NT2/D1 (cell line): ENCODE data around the gene DIAPH2.

ENCODE experiments used
- DNase-seq: peaks from one replicate; pipeline ENCODE4 v3.0.0-alpha.2; 2011; ENCODE audit warnings: low read depth, low spot score
- H3K27me3 ChIP-seq: 2 replicates; pipeline ENCODE4 v1.6.0; 2011; ENCODE audit warnings: mild to moderate bottlenecking; ENCODE audit not compliant: insufficient read length, insufficient read depth
- H3K36me3 ChIP-seq: 2 replicates; pipeline ENCODE4 v1.6.1; 2011; ENCODE audit warnings: mild to moderate bottlenecking, low read length, mixed read lengths; ENCODE audit not compliant: insufficient read depth, insufficient read length
- H3K4me1 ChIP-seq: 2 replicates; pipeline ENCODE4 v1.5.1; 2011; ENCODE audit not compliant: insufficient read depth, insufficient read length
- H3K4me3 ChIP-seq: 2 replicates; pipeline ENCODE4 v1.5.1; 2011; ENCODE audit warnings: low read depth; ENCODE audit not compliant: insufficient read length
- H3K9ac ChIP-seq: 2 replicates; pipeline ENCODE4 v1.6.0; 2011; ENCODE audit warnings: low read depth; ENCODE audit not compliant: insufficient read length
- H3K9me3 ChIP-seq: 2 replicates; pipeline ENCODE4 v1.5.1; 2011; ENCODE audit warnings: mild to moderate bottlenecking, low read length; ENCODE audit not compliant: insufficient read depth
- SUZ12 ChIP-seq: IDR thresholded peaks from 2 replicates; pipeline ENCODE4 v1.6.1; 2011; ENCODE audit not compliant: insufficient read length, insufficient read depth; ENCODE audit errors: extremely low read depth
- YY1 ChIP-seq: IDR thresholded peaks from 2 replicates; pipeline ENCODE4 v1.6.1; 2011; ENCODE audit not compliant: insufficient read length, insufficient read depth
- ZNF274 ChIP-seq: IDR thresholded peaks from 2 replicates; pipeline ENCODE4 v1.6.1; 2011; ENCODE audit warnings: mild to moderate bottlenecking, low read depth, low read length

Gene DIAPH2

GRCh38 chrX:97452283-97452682, 767.6 kb downstream of the DIAPH2 start:
- no peak for DNase-seq
- H3K27me3 ChIP-seq, result no peaks in the 10 kb centered on the region
- H3K36me3 ChIP-seq, result no peaks in the 10 kb centered on the region
- H3K4me3 ChIP-seq, result no peak overlapping the region
- no peak for TF ChIP-seq YY1
- TF ChIP-seq ZNF274, result no peak
- TF ChIP-seq SUZ12, result no peak
- H3K9me3 ChIP-seq, result no peaks in the 10 kb centered on the region
- H3K9ac ChIP-seq, result no peak overlapping the region
- H3K4me1 ChIP-seq, result no peaks in the 10 kb centered on the region

GRCh38 chrX:97461763-97462162, 777.1 kb downstream of the DIAPH2 start:
- TF ChIP-seq YY1 (no peak), SUZ12 (no peak), ZNF274 (no peak)
- Histone ChIP-seq H3K4me1 (no peaks in the 10 kb centered on the region), H3K9ac (no peak overlapping the region), H3K4me3 (no peak overlapping the region), H3K27me3 (no peaks in the 10 kb centered on the region), H3K36me3 (no peaks in the 10 kb centered on the region), H3K9me3 (no peaks in the 10 kb centered on the region)
- DNase-seq, result no peak

GRCh38 chrX:97471071-97471470, 786.4 kb downstream of the DIAPH2 start:
- TF ChIP-seq SUZ12 (no peak), YY1 (no peak), ZNF274 (no peak)
- Histone ChIP-seq H3K4me1 (no peaks in the 10 kb centered on the region), H3K36me3 (peaks cover 8% of the 10 kb centered on the region), H3K27me3 (no peaks in the 10 kb centered on the region), H3K9ac (no peak overlapping the region), H3K9me3 (no peaks in the 10 kb centered on the region), H3K4me3 (no peak overlapping the region)
- no peak for DNase-seq

- no peak overlapping the region for H3K4me3 ChIP-seq
- no peak overlapping the region for H3K9ac ChIP-seq
- H3K4me1 ChIP-seq, result no peaks in the 10 kb centered on the region
- no peaks in the 10 kb centered on the region for H3K9me3 ChIP-seq
- DNase-seq, result no peak
- no peaks in the 10 kb centered on the region for H3K27me3 ChIP-seq
- TF ChIP-seq SUZ12 (no peak), YY1 (no peak), ZNF274 (no peak)
- H3K36me3 ChIP-seq, result peaks cover 4% of the 10 kb centered on the region
Observed at GRCh38 chrX:97474933-97475332, 790.3 kb downstream of the DIAPH2 start.

- Histone ChIP-seq H3K4me3 (no peak overlapping the region), H3K9ac (no peak overlapping the region), H3K4me1 (no peaks in the 10 kb centered on the region), H3K9me3 (no peaks in the 10 kb centered on the region), H3K36me3 (no peaks in the 10 kb centered on the region), H3K27me3 (no peaks in the 10 kb centered on the region)
- TF ChIP-seq SUZ12, result no peak
- TF ChIP-seq YY1, result no peak
- TF ChIP-seq ZNF274, result no peak
- no peak for DNase-seq
Observed at GRCh38 chrX:97479106-97479890, 794.7 kb downstream of the DIAPH2 start.

- no peaks in the 10 kb centered on the region for H3K27me3 ChIP-seq
- H3K36me3 ChIP-seq, result no peaks in the 10 kb centered on the region
- no peak for DNase-seq
- H3K9ac ChIP-seq, result no peak overlapping the region
- H3K4me1 ChIP-seq, result no peaks in the 10 kb centered on the region
- no peaks in the 10 kb centered on the region for H3K9me3 ChIP-seq
- H3K4me3 ChIP-seq, result no peak overlapping the region
- no peak for TF ChIP-seq ZNF274
- no peak for TF ChIP-seq YY1
- TF ChIP-seq SUZ12, result no peak
Observed at GRCh38 chrX:97481228-97481627, 796.6 kb downstream of the DIAPH2 start.

GRCh38 chrX:97482666-97483300, 798.1 kb downstream of the DIAPH2 start:
- TF ChIP-seq SUZ12 (no peak), YY1 (no peak)
- H3K9me3 ChIP-seq, result no peaks in the 10 kb centered on the region
- H3K36me3 ChIP-seq, result no peaks in the 10 kb centered on the region
- H3K27me3 ChIP-seq, result no peaks in the 10 kb centered on the region
- H3K4me1 ChIP-seq, result no peaks in the 10 kb centered on the region
- no peak overlapping the region for H3K4me3 ChIP-seq
- no peak for DNase-seq
- H3K9ac ChIP-seq, result no peak overlapping the region
